NCI-H524 (cell line): ENCODE data around the gene HRH3.

Experiments used
- DNase-seq, 2 experiments: peaks; one replicate each; lab custom pipeline; 2025; lab: John Stamatoyannopoulos, UW

Gene HRH3

GRCh38 chr20:62229667-62230066 is 9.6 kb upstream of the HRH3 start:
- DNase-seq, result no peak

GRCh38 chr20:62228982-62229545 is 9.0 kb upstream of the HRH3 start:
- no peak for DNase-seq

- no peak for DNase-seq
Measured at GRCh38 chr20:62227977-62228958, 8.2 kb upstream of the HRH3 start.

GRCh38 chr20:62227591-62227976 is 7.5 kb upstream of the HRH3 start:
- no peak for DNase-seq

GRCh38 chr20:62226707-62227590 is 6.9 kb upstream of the HRH3 start:
- no peak for DNase-seq

- DNase-seq, result no peak
Measured at GRCh38 chr20:62225820-62226635, 6.0 kb upstream of the HRH3 start.

- no peak for DNase-seq
Measured at GRCh38 chr20:62225026-62225425, 4.9 kb upstream of the HRH3 start.

GRCh38 chr20:62224113-62224855 is 4.2 kb upstream of the HRH3 start:
- DNase-seq, result no peak

GRCh38 chr20:62223571-62223970 is 3.5 kb upstream of the HRH3 start:
- DNase-seq, result no peak

- no peak for DNase-seq
Measured at GRCh38 chr20:62222972-62223371, 2.9 kb upstream of the HRH3 start.

- DNase-seq, result no peak
Measured at GRCh38 chr20:62222266-62222850, 2.3 kb upstream of the HRH3 start.

- DNase-seq, result no peak
Measured at GRCh38 chr20:62220666-62221568, 839 bp upstream of the HRH3 start.

- DNase-seq, result peak in 1 of 2 experiments; percentile 49
Measured at GRCh38 chr20:62219101-62219991, 732 bp downstream of the HRH3 start.

GRCh38 chr20:62217913-62218773 is 1.9 kb downstream of the HRH3 start:
- no peak for DNase-seq

- DNase-seq, result no peak
Measured at GRCh38 chr20:62216636-62217566, 3.2 kb downstream of the HRH3 start.

- no peak for DNase-seq
Measured at GRCh38 chr20:62215991-62216635, 4.0 kb downstream of the HRH3 start.
